Nephron progenitor cell (in vitro differentiated cells): ENCODE measurements around the gene CRABP1.

Source experiments
- DNase-seq: peaks from one replicate; pipeline ENCODE4 v3.0.0; 2021
- H3K27ac Mint-ChIP-seq: 2 replicates; pipeline ENCODE4 v1.8.0; 2021; ENCODE audit warnings: mild to moderate bottlenecking, moderate library complexity, mixed read lengths
- H3K27me3 Mint-ChIP-seq: 2 replicates; pipeline ENCODE4 v1.8.0; 2021; ENCODE audit warnings: mild to moderate bottlenecking, low read depth, mixed read lengths; ENCODE audit not compliant: poor library complexity
- H3K36me3 Mint-ChIP-seq: 2 replicates; pipeline ENCODE4 v1.8.0; 2021; ENCODE audit warnings: low read depth, mixed read lengths
- H3K4me1 Mint-ChIP-seq: 2 replicates; pipeline ENCODE4 v1.8.0; 2021; ENCODE audit warnings: mixed read lengths
- H3K4me3 Mint-ChIP-seq: 2 replicates; pipeline ENCODE4 v1.8.0; 2021; ENCODE audit warnings: mild to moderate bottlenecking, moderate library complexity, mixed read lengths
- H3K9me3 Mint-ChIP-seq: 2 replicates; pipeline ENCODE4 v1.8.0; 2021; ENCODE audit warnings: mild to moderate bottlenecking, moderate library complexity, mixed read lengths
- TF ChIP-seq, protein P1 (sequence below): fragments of 200-600 bp; sonication (generic); IDR thresholded peaks from 2 replicates; pipeline ENCODE4 v1.5.0; 2021; ENCODE audit warnings: antibody characterized with exemption

CRABP1 gene

DNA sequence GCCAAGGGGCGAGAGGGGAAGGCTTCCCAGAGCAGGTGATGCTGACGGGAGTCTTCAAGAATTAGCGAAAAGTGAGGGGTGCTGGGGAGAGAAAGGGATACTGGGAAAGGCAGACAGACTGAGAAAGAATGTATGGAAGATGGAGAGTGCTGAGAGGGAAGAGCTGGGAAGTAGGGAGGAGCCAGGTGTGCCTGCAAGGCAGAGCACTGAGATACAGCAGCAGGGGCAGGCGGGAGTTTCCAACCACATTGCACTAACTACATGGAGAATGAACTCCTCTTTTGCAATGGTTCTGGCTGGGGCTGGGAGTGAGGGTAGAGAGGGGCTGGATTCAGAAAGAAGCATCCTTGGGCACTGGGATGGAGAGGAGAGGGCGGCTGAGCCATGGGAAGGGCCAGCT lies 16.0 kb upstream of the CRABP1 start:
- Mint-ChIP-seq H3K4me1 (peaks cover 57% of the 10 kb centered on the region), H3K36me3 (no peaks in the 10 kb centered on the region), H3K4me3 (no peak overlapping the region), H3K27me3 (peaks cover 89% of the 10 kb centered on the region), H3K9me3 (no peaks in the 10 kb centered on the region), H3K27ac (no peak overlapping the region)
- TF ChIP-seq, protein P1, sequence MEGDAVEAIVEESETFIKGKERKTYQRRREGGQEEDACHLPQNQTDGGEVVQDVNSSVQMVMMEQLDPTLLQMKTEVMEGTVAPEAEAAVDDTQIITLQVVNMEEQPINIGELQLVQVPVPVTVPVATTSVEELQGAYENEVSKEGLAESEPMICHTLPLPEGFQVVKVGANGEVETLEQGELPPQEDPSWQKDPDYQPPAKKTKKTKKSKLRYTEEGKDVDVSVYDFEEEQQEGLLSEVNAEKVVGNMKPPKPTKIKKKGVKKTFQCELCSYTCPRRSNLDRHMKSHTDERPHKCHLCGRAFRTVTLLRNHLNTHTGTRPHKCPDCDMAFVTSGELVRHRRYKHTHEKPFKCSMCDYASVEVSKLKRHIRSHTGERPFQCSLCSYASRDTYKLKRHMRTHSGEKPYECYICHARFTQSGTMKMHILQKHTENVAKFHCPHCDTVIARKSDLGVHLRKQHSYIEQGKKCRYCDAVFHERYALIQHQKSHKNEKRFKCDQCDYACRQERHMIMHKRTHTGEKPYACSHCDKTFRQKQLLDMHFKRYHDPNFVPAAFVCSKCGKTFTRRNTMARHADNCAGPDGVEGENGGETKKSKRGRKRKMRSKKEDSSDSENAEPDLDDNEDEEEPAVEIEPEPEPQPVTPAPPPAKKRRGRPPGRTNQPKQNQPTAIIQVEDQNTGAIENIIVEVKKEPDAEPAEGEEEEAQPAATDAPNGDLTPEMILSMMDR, result no peak
- no peak for DNase-seq

DNA sequence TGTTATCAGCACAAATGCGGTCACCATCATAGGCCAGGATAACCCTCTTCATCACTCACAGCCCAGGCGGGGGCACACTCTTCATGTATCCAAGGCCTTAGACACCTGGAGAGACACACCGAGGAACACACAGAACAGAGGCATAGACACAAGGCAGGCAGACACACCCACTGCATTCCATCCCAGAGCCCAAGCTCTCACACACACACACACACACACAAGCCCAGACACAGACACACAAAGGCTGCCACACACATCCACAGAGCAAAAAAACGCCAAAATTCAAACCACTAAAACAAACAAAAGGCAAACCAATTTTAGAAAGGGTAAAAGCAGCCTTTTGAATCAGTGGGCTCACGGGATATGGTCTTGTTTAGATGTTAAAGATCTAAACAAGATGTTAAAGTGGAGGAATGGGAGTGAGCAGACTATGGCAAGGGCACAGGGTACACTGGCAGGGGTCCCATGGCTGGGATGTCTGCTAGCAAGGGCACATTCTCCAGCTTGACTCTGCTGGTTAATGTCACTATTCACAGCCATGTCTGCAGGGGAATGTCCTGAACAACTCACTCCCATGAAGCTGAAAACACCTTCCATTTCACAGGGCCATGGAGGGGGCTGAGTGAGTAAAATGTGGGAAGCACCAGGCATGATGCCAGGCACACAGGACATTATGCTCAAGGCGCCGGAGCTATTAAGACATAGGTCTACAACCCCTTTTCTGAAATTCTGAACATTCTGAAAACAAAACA lies 14.9 kb upstream of the CRABP1 start:
- H3K27ac Mint-ChIP-seq, result no peak overlapping the region
- no peak overlapping the region for H3K4me3 Mint-ChIP-seq

DNA sequence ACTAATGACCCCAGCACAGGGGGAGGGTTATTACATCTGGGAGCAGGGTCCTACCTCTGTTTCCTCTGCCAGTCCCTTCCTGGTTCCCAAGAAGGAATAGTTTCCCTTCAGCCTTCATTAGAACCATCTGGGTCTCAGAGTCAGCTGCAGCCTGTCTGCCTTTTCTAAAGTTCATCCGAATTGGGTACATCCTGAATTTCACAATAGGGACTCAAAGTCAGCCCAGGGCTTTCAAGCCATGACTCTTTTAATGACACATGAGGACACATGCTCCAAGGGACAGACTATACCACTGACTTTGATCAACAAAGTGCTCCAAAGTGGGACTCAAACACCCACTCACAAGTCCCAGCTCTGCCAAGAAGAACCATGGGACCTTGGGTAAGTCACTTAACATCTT lies 12.7 kb upstream of the CRABP1 start:
- Mint-ChIP-seq H3K36me3 (no peaks in the 10 kb centered on the region), H3K27me3 (peaks cover 83% of the 10 kb centered on the region), H3K4me3 (no peak overlapping the region), H3K4me1 (peaks cover 32% of the 10 kb centered on the region), H3K27ac (no peak overlapping the region), H3K9me3 (no peaks in the 10 kb centered on the region)
- TF ChIP-seq, protein P1, result no peak
- DNase-seq, result no peak

More for the DNA sequence above, 14.9 kb upstream of the CRABP1 start:
- DNase-seq, result no peak
- Mint-ChIP-seq H3K4me1 (peaks cover 48% of the 10 kb centered on the region), H3K27me3 (peaks cover 91% of the 10 kb centered on the region), H3K36me3 (no peaks in the 10 kb centered on the region), H3K9me3 (no peaks in the 10 kb centered on the region)
- TF ChIP-seq, protein P1, result no peak

DNA sequence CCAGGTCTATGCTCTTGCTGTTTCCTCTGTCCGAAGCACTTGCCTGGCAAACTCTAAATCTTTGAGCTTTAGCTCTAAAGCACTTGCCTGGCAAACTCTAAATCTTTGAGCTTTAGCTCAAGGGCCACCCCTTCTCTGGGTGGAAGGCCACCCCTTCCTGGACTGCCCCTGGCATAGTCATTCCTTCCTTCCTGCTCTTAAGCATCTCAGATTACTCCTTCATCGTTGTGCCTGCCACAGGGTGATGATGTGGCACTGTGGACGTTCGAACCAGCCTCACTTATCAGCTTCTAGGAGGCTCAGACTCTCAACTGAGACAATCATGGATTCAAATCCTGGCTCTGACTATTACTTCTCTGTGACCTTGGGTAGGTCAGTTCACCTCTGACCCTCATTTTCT lies 10.5 kb upstream of the CRABP1 start:
- H3K9me3 Mint-ChIP-seq, result no peaks in the 10 kb centered on the region
- peaks cover 13% of the 10 kb centered on the region for H3K4me1 Mint-ChIP-seq
- H3K4me3 Mint-ChIP-seq, result no peak overlapping the region
- no peak overlapping the region for H3K27ac Mint-ChIP-seq
- TF ChIP-seq, protein P1, result no peak
- no peak for DNase-seq
- H3K36me3 Mint-ChIP-seq, result no peaks in the 10 kb centered on the region
- H3K27me3 Mint-ChIP-seq, result peaks cover 62% of the 10 kb centered on the region

DNA sequence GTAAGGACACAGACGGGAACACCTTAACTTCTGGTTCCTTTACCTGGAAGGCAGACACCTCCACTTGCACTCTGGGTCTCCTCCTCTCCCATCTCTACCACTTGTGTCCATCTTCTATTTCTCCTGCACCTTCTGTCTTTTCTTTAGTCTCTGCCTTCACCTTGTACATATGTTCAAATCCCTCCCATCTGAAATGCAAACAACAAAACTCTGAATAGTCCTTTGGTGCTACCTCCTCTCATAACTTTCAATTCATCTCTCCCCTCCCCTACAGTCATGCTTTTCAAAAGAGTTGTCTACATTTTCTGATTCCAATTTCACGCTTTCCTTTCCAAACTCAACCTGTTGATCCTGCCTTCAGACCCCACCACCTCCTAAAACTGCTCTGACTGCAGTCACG lies 5.3 kb upstream of the CRABP1 start:
- DNase-seq, result no peak
- H3K27ac Mint-ChIP-seq, result no peak overlapping the region
- H3K27me3 Mint-ChIP-seq, result peaks cover 10% of the 10 kb centered on the region
- no peak overlapping the region for H3K4me3 Mint-ChIP-seq
- H3K9me3 Mint-ChIP-seq, result no peaks in the 10 kb centered on the region
- TF ChIP-seq, protein P1, result no peak
- H3K4me1 Mint-ChIP-seq, result peaks cover 11% of the 10 kb centered on the region
- no peaks in the 10 kb centered on the region for H3K36me3 Mint-ChIP-seq

DNA sequence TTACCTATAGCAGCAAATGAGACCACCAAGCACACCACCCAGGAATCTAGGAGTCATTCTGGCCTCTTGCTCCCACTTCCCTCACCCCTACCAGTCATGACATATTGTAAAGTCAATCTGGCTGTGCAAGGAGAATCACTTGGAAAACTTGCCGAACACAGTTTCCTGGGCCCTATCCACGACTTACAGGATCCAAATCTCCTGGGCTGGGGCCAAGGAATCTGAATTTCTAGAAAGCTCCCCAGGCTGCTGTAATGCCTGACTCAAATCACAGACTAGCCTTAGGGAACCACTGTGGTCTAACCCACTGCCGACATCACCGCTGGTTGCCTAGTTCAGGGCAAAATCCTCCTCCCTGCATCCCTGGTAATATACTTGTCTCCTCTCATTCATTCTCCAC lies 4.2 kb upstream of the CRABP1 start:
- Mint-ChIP-seq H3K27ac (no peak overlapping the region), H3K4me1 (peaks cover 11% of the 10 kb centered on the region), H3K4me3 (no peak overlapping the region), H3K27me3 (no peaks in the 10 kb centered on the region), H3K36me3 (no peaks in the 10 kb centered on the region), H3K9me3 (no peaks in the 10 kb centered on the region)
- TF ChIP-seq, protein P1, result no peak
- DNase-seq, result no peak
